Measurements from ENCODE around the gene ABCA3.

DNA sequence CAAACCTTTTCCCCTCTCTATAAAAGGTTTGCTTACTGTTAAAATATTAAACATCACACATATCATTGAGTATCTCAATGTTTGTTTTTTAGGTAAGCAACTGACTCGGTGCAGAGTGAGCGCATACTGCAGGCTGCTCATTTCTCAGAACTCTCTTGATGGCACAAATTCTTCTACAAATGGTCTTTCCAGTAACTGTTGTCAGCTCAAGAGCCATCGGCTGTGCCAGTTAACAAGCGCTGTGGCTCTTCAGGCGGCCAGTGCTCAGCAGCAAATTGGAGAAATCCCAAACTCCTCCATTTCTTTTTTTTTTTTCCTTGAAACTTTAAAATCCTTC lies 8.6 kb downstream of the ABCA3 start:
- no peak for TF ChIP-seq POLR2A (IDR thresholded peaks at IDR 0.05)
- TF ChIP-seq, protein P1, sequence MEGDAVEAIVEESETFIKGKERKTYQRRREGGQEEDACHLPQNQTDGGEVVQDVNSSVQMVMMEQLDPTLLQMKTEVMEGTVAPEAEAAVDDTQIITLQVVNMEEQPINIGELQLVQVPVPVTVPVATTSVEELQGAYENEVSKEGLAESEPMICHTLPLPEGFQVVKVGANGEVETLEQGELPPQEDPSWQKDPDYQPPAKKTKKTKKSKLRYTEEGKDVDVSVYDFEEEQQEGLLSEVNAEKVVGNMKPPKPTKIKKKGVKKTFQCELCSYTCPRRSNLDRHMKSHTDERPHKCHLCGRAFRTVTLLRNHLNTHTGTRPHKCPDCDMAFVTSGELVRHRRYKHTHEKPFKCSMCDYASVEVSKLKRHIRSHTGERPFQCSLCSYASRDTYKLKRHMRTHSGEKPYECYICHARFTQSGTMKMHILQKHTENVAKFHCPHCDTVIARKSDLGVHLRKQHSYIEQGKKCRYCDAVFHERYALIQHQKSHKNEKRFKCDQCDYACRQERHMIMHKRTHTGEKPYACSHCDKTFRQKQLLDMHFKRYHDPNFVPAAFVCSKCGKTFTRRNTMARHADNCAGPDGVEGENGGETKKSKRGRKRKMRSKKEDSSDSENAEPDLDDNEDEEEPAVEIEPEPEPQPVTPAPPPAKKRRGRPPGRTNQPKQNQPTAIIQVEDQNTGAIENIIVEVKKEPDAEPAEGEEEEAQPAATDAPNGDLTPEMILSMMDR (IDR thresholded peaks at IDR 0.05): no peak

Data from adrenal gland (tissue), 5 donors.